ENCODE results near the gene UIMC1. TPM values are rescaled to one million over a fixed set of nuclear protein-coding genes. Genes with fewer than 3 reads are reported as not detected.

UIMC1 gene
- total and polyA plus RNA-seq, 2 of the 4 experiments (the other 2 are of a cell fraction) = 19.5 to 27.6 TPM

- H3K4ac ChIP-seq (ENCODE audit: low read depth, low read length) = no peak overlapping the region
- DNase-seq (no peak), ATAC-seq (ENCODE audit: low read depth) (no peak)
- no peak overlapping the region for H2BK15ac ChIP-seq (ENCODE audit: low read depth, low read length)
- H3K9ac ChIP-seq (ENCODE audit: low read depth, low read length) = no peak overlapping the region
- no peak overlapping the region for H3K56ac ChIP-seq (ENCODE audit: extremely low read depth, insufficient read depth, low read length)
- H3K18ac ChIP-seq (ENCODE audit: low read depth, low read length) = no peak overlapping the region
- no peak overlapping the region for H2BK5ac ChIP-seq (ENCODE audit: low read depth, low read length, poor library complexity, severe bottlenecking)
- H2AK5ac ChIP-seq (ENCODE audit: low read depth, low read length) = no peak overlapping the region
- no peak overlapping the region for H2BK20ac ChIP-seq (ENCODE audit: low read depth, low read length)
- H2AK9ac ChIP-seq (replicated peaks; ENCODE audit: low read depth, low read length, poor library complexity) = no peak overlapping the region
- in situ Hi-C loops (cut with MboI; ENCODE audit: low sequenced_read_pairs) (no loop called here), intact Hi-C loops (cut with micrococcal nuclease) (no loop called here), dilution Hi-C loops (cut with HindIII; ENCODE audit: low sequenced_read_pairs, unreplicated experiment) (no loop called here)
- no peak overlapping the region for H3K14ac ChIP-seq (replicated peaks; ENCODE audit: low read depth, low read length)
- TF ChIP-seq FOS (IDR thresholded peaks at IDR 0.05; ENCODE audit: low read depth, low read length) (no peak), ELK1 (IDR thresholded peaks at IDR 0.05; ENCODE audit: borderline replicate concordance, low read depth, low read length) (no peak), CEBPB (IDR thresholded peaks at IDR 0.05; ENCODE audit: low read depth, low read length) (no peak), NFE2L2 (IDR thresholded peaks at IDR 0.05; ENCODE audit: low read depth, low read length) (no peak), RAD21 (IDR thresholded peaks at IDR 0.05; ENCODE audit: low read length) (no peak), RFX5 (IDR thresholded peaks at IDR 0.05; ENCODE audit: low read depth, low read length) (no peak), MAFK (IDR thresholded peaks at IDR 0.05; ENCODE audit: low read depth, low read length) (no peak)
- peaks cover 72% of the 10 kb centered on the region for H3K27me3 ChIP-seq (ENCODE audit: control insufficient read depth, insufficient read depth, low read length)
- no peak overlapping the region for H2BK120ac ChIP-seq (ENCODE audit: low read depth, low read length)
- H3K9me1 ChIP-seq (ENCODE audit: insufficient read depth, low read length) = no peaks in the 10 kb centered on the region
- no peak overlapping the region for H2AFZ ChIP-seq (replicated peaks; ENCODE audit: low read length, poor library complexity)
- H4K8ac ChIP-seq (ENCODE audit: low read depth in 2 of 2, low read length in 2 of 2) = no peak overlapping the region
- no TSS peak for BruUV-seq (replicated peaks)
- H3K4me3 ChIP-seq (ENCODE audit: insufficient read depth, low read depth, low read length) = no peak overlapping the region
- H3K9me3 ChIP-seq (ENCODE audit: control insufficient read depth, insufficient read depth, low read length) = no peaks in the 10 kb centered on the region
- no peak overlapping the region for H4K91ac ChIP-seq (ENCODE audit: insufficient read depth, low read depth, low read length)
- ChIA-PET CTCF (no interaction called here), POLR2A (ENCODE audit: unreplicated experiment) (no interaction called here)
- H3K4me2 ChIP-seq (ENCODE audit: low read depth, low read length) = no peak overlapping the region
- no peaks in the 10 kb centered on the region for H3K36me3 ChIP-seq (ENCODE audit: control insufficient read depth, insufficient read depth, low read length)
- no peak overlapping the region for H3K27ac ChIP-seq (ENCODE audit: insufficient read depth, low read length)
- WGBS, 2 experiments (ENCODE audit: extremely low coverage in 2 of 2, insufficient read length in 1 of 2) = 65% methylated on average over 2 of the region's 8 CpGs; no CpG with 5 or more reads in 1 of the 2 experiments
- no peaks in the 10 kb centered on the region for H3K4me1 ChIP-seq (ENCODE audit: control insufficient read depth, insufficient read depth, low read length)
- no peak overlapping the region for H4K5ac ChIP-seq (ENCODE audit: low read depth, low read length)
- H3K79me1 ChIP-seq (ENCODE audit: low read depth in 1 of 2, low read length in 2 of 2) = no peaks in the 10 kb centered on the region
- no peaks in the 10 kb centered on the region for H4K20me1 ChIP-seq (ENCODE audit: insufficient read depth, low read length)
- H3K23ac ChIP-seq (ENCODE audit: low read depth, low read length) = no peak overlapping the region
Observed at GRCh38 chr5:176864755-176865154, 141.8 kb downstream of the UIMC1 start.

Data from IMR-90 (cell line).